AG04449 (cell line): ENCODE results near the gene AJAP1.
"Not testable (repeated sequence)": the region's sequence is repeated elsewhere in the genome, so short reads cannot be mapped to it uniquely, and the experiment has no call there.

ENCODE experiments used
- CTCF ChIA-PET: fragments of 350-600 bp; formaldehyde crosslinking; extraction: SDS; loops from one replicate; lab custom pipeline; 2021; ENCODE audit warnings: antibody characterized with exemption; lab: Yijun Ruan, JAX
- POLR2A ChIA-PET: fragments of 400-600, 350-600 bp; formaldehyde crosslinking; extraction: SDS; loops from one replicate; lab custom pipeline; 2020; ENCODE audit warnings: antibody characterized with exemption, inconsistent platforms; lab: Yijun Ruan, JAX
- DNase-seq: peaks from one replicate; pipeline ENCODE4 v3.0.0-alpha.2; 2010; ENCODE audit warnings: low read depth, low spot score
- H3K4me3 ChIP-seq: 2 replicates; pipeline ENCODE4 v1.5.1; 2011; ENCODE audit warnings: low read depth, mild to moderate bottlenecking, control low read depth, low read length
- CTCF ChIP-seq: IDR thresholded peaks from one replicate; pipeline ENCODE4 v1.5.1; 2011; ENCODE audit warnings: mild to moderate bottlenecking, moderate library complexity, low read length, control low read depth, inconsistent platforms; ENCODE audit not compliant: insufficient read depth; ENCODE audit errors: missing control alignments

The AJAP1 gene

GRCh38 chr1:4614371-4615137 lies 39.9 kb upstream of the AJAP1 start:
- ChIA-PET POLR2A (no interaction called here), CTCF (no interaction called here)
- TF ChIP-seq CTCF, result no peak
- no peak for DNase-seq
- H3K4me3 ChIP-seq, result no peak overlapping the region

GRCh38 chr1:4615138-4615470 lies 39.3 kb upstream of the AJAP1 start:
- H3K4me3 ChIP-seq, result no peak overlapping the region
- no peak for DNase-seq
- TF ChIP-seq CTCF, result no peak
- ChIA-PET CTCF (no interaction called here), POLR2A (no interaction called here)

GRCh38 chr1:4615501-4615900 lies 38.9 kb upstream of the AJAP1 start:
- no peak for DNase-seq
- POLR2A ChIA-PET, result no interaction called here
- TF ChIP-seq CTCF, result no peak
- CTCF ChIA-PET, result no interaction called here
- H3K4me3 ChIP-seq, result no peak overlapping the region

- DNase-seq, result no peak
- ChIA-PET CTCF (no interaction called here), POLR2A (no interaction called here)
- TF ChIP-seq CTCF, result no peak
- no peak overlapping the region for H3K4me3 ChIP-seq
Measured at GRCh38 chr1:4616831-4617465, 37.5 kb upstream of the AJAP1 start.

- ChIA-PET POLR2A (no interaction called here), CTCF (no interaction called here)
- TF ChIP-seq CTCF, result no peak
- no peak overlapping the region for H3K4me3 ChIP-seq
- no peak for DNase-seq
Measured at GRCh38 chr1:4617506-4617905, 36.9 kb upstream of the AJAP1 start.

GRCh38 chr1:4618827-4619226 lies 35.6 kb upstream of the AJAP1 start:
- H3K4me3 ChIP-seq, DNase-seq, CTCF ChIA-PET, POLR2A ChIA-PET: not testable (repeated sequence)

- no peak for TF ChIP-seq CTCF
- POLR2A ChIA-PET, result no interaction called here
- H3K4me3 ChIP-seq, result no peak overlapping the region
- no peak for DNase-seq
- CTCF ChIA-PET, result no interaction called here
Measured at GRCh38 chr1:4621646-4622045, 32.8 kb upstream of the AJAP1 start.
